H4 (cell line): ENCODE measurements around the gene BTG2. TPM values are rescaled to one million over a fixed set of nuclear protein-coding genes. Genes with fewer than 3 reads are reported as not detected.
A peak's percentile ranks its signal among the peaks of the same experiment; 100 is the strongest.
"Not testable (repeated sequence)": the region's sequence is repeated elsewhere in the genome, so short reads cannot be mapped to it uniquely, and the experiment has no call there.

Experiments used
- DNase-seq: peaks from one replicate; pipeline ENCODE4 v3.0.0-alpha.2; 2015; ENCODE audit warnings: low spot score
- total RNA-seq: library from RNA; depleted of rRNA; stranded (reverse); fragments of >200 nt; shearing (Covaris generic); gene quantifications from 2 replicates; pipeline ENCODE4 v1.2.3, GENCODE V29; 2014; rRNA removed

The BTG2 gene, protein sequence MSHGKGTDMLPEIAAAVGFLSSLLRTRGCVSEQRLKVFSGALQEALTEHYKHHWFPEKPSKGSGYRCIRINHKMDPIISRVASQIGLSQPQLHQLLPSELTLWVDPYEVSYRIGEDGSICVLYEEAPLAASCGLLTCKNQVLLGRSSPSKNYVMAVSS
- total RNA-seq: 11.2 and 11.7 TPM in 2 replicates

DNA sequence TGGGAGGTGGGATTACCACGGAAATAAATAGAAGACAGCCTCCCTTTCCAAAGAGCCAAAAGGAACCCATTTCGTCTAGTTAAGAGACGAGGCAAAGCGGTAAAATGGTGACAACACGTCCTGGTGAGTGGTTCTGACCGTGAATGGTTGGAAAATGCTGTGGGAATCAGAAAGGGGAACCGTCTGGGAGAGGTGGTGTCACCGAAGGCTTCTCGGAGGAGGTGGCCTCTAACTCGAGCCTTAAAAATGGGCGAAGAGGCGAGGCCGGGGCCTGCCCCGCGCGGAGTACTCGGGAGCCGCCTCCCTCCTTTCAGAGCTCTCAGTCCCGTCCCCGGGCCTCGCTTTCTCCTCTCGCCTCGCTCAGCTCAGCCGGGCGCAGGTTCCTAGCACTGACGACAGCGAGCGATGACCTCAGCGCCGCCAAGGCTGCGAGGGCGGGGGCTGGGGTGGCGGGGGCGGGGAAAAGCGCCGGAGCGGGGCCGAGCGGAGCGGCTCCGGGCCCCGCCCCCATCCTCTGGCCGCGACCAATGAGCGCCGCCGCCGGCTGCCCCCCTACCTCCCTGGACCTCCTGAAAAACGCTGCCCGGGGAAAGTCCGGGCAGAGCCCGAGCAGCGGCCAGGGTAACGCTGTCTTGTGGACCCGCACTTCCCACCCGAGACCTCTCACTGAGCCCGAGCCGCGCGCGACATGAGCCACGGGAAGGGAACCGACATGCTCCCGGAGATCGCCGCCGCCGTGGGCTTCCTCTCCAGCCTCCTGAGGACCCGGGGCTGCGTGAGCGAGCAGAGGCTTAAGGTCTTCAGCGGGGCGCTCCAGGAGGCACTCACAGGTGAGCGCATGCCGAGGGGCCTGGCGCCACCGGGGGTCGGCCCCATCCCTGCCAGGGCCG, at the start of gene BTG2:
Gene BTG2, plus strand, starts transcription at position 601 of the 890 bp plus-strand sequence. Its CDS starts 88 bp downstream, at position 689.
- DNase-seq: peak; percentile 72

DNA sequence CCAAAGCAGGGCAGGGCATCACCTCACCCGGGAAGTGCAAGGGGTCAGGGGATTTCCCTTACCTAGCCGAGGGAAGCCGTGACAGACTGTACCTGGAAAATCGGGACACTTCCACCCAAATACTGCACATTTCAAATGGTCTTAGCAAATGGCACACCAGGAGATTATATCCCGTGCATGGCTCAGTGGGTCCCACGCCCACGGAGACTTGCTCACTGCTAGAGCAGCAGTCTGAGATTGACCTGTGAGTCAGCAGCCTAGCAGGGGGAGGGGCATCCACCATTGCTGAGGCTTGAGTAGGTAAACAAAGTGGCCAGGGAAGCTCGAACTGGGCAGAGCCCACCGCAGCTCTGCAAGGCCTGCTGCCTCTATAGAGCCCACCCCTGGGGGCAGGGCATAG, 48.7 kb upstream of the BTG2 start:
- not testable (repeated sequence) for DNase-seq

DNA sequence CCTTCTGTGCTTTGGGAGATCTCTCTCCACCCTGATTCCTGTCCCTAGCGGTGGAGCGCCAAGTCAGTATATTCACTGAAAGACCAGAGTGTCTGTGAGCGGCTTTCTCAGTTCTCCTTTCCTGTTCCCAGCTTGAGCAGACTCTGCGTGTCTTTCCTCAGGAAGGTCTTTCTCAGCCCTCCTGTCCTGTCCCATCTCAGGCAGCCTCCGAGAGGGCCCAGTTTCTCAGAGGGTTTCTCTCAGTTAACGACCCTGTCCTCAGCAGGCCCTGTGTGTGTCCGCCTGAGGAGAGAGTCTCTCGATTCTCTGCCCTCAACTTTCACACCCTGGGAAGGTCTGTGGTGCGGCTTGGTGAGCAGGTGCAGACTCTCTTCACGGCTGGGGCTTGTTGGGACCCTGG, 41.8 kb upstream of the BTG2 start:
- DNase-seq: no peak

DNA sequence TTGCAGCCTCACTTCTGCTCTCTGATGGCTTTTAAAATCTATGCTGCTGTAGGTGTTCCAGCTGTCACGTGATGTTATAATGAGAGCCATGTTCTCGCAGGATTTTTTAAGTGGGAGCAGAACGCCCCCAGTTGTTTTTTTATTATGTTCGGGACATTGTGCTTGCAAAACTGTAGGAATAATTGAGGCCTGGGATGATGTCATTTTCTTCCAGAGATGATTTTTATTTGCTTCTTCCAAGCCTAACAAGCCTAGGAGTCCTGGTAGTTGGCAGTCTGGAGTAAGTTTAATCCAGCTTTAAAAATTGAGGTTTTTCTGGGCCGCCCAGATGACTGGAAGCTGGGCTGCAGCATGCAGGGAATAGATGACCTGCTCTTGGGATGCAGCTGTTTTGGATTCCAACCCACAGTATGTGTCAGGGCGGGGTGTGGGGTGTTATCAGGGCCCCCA, 41.2 kb upstream of the BTG2 start:
- no peak for DNase-seq

DNA sequence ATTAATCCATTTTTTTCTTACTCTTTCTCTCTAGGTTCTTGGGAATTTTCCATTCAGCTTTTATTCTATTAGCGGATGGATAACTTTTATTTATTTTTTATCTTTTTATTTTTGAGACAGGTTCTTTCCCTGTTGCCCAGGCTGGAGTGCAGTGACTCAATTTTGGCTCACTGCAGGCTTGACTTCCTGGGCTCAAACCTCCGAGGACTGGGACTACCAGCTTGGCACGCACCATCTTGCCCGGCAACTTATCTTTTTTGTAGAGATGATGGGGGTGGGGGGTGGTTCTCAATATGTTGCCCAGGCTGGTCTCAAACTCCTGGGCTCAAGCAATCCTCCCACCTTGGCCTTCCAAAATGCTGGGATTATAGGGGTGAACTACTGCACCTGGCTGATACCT, 39.8 kb upstream of the BTG2 start:
- DNase-seq: no peak

DNA sequence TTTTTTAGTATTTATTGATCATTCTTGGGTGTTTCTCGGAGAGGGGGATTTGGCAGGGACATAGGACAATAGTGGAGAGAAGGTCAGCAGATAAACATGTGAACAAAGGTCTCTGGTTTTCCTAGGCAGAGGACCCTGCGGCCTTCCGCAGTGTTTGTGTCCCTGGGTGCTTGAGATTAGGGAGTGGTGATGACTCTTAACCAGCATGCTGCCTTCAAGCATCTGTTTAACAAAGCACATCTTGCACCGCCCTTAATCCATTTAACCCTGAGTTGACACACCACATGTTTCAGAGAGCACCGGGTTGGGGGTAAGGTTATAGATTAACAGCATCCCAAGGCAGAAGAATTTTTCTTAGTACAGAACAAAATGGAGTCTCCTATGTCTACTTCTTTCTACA, 39.2 kb upstream of the BTG2 start:
- DNase-seq: not testable (repeated sequence)

DNA sequence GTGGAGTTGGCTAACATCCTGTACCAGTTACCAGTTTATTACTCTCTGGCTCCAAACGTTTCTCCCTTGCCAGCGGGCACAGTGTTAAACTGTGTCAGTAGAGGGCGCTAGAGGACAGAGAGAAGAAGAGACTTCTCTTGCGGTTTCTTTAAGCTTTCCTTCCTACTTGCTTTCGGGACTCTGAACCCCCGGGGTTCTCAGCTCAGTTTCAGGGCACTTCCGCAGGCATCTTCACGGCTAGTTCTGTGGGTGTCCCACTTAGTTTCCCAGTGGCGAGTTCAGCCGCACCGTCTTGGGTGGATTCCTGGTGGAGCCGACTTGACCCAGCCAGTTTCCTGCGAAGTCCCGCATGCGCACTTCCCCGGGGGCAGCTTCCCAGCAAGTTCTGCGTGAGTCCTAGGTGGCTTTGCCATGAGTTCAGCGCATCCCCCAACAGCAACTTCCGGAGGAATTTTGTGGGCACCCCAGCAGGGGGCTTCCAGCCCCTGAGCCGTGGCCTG, 37.9 kb upstream of the BTG2 start:
- DNase-seq: peak; percentile 81

DNA sequence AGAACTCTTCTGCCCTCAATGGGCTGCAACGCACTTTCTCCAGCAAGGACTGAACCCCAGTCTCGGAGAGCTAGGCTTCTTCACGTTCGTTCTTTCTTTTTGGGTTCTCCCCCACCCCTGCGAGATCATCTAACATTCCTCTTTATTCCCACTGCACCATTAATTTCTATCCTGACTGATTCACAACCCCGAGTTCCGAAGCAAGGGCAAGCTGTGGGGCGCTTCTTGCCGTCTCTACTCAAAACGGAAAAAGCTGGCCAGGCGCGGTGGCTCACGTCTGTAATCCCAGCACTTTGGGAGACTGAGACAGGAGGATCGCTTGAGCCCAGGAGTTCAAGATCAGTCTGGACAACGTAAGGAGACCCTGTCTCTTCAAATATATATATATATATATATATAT, 37.4 kb upstream of the BTG2 start:
- no peak for DNase-seq

DNA sequence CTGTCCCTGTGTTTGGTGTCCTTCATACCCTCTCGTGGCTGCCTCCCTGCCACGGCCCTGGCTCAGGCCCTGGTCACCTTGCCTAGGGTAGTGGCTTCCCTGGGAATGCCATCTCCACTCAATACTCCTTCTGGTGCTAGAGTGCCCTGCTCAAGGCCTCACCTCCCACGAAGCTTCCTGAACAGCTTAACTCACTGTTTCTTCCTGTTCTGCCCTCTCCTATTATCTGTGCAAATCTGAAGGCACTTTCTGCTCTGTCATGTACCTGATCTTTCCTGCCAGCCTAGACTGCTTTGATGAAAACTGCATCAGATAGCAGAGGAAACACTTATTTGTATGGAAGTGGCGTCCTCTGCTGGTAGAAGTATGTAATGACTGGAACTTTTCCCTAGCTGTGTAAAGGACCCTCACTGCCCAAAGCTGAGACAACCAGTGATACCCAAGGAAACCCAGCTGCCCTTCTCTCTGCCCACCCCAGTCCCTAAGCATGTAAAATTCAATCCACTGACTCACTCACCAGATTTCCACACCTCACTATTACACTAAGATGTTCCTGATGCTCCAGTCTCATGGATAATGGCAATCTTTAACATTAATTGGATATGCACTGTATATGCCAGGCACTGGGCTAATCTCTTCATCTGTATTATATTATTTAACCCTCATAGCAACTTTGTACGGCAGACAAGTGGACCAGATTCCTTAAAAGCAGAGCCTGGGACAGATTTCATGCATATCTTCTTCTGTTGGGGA, 36.2 kb upstream of the BTG2 start:
- peak; percentile 84 for DNase-seq

DNA sequence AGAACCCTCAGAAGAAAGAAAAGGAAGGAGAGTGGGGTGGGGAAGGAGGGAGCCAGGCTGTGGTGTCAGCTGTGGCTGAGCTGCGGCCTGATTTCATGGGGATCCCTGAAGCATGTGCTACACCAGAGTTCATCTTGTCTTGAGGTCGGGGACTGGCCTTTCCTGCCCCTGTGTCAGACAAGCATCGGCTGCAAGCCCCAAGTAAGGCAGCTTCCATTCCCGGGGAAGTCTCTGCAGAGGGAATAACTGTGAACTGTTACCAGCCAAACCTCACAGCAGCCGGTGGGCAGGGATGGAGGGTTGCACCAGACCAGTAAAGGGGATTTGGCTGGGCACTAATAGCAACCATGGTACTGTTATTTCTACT, 35.7 kb upstream of the BTG2 start:
- DNase-seq: no peak

DNA sequence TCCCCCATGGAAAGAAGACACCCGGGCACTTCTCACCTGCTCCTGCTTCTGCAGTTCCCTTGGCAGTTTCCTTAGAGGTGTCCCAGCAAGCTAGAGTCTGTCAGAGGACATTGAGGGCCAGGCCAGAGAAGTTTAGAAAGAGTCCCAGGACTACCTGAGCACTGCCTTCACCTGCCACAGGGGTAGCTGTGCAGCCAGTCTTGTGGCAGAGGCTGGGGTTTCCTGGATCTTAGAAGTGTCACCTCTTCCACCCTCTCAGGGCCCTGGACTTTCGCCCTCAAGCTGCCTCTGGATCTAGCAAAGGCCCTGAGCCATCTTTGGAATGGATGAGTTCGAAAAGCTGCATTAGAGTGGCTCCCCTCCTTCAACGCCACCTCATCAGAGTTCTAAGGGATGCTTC, 34.9 kb upstream of the BTG2 start:
- no peak for DNase-seq

DNA sequence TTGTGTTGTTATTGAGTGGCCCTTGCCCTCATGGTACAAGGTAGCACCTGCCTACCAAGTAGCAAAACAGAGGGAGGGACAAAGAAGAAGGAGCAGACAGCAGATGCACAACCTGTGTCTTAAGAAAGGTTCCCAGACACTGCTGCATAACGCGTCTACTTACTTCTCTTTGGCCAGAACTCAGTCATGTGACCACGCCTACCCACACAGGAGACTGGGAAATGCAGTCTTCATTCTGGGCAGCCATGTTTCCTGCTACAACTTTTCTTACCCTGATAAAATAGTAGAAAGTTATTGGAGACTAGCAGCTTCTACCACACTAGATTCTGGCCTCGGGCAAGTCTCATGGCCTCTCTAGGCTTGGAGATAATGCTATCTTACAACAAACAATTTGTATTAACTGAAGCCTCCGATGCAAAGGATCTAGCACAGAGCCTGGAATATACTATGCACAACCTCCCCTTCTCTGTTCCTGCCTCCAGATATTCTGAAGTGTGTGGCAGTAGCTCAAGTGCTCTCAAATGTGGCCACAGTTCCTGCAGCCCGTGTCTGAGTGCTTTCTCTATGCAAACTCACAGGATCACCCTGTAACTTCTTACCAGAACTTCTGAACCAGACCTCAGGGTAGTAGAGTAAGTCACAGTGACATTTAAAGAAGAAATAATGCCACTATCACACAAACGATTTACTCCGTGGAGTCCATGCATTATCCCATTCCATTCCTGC, 34.1 kb upstream of the BTG2 start:
- DNase-seq: peak; percentile 60

DNA sequence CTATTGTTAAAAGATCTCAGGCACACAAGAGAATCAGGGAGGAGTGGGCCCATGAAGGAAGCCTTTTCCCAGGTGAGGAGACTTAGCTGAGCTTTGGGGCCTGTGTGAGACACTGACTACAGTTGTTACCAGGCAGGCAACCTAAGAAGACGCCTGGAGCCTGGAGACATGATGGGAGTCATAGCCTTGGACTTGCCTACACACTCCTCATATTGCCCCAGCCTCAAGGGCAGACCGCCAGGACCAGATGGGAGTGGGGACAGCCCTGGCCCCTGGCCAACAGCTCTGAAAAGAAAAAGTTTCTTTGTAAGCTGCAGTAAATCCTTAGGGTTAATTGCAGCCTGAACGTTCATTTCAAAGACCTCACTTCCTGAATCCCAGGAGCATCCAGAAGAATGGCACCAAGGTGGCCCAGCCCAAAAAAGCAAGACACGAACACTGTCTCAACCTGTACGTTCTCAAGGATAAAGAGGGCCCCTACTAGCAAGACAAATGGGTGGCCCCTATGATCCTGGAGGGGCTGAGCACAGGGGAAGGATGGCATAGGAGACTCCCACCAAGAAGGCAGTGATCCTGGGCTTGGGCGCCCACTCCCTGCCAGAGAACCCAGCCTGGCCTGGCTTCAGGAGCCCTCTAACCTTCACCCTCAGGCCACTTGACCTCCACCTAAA, 33.2 kb upstream of the BTG2 start:
- no peak for DNase-seq

DNA sequence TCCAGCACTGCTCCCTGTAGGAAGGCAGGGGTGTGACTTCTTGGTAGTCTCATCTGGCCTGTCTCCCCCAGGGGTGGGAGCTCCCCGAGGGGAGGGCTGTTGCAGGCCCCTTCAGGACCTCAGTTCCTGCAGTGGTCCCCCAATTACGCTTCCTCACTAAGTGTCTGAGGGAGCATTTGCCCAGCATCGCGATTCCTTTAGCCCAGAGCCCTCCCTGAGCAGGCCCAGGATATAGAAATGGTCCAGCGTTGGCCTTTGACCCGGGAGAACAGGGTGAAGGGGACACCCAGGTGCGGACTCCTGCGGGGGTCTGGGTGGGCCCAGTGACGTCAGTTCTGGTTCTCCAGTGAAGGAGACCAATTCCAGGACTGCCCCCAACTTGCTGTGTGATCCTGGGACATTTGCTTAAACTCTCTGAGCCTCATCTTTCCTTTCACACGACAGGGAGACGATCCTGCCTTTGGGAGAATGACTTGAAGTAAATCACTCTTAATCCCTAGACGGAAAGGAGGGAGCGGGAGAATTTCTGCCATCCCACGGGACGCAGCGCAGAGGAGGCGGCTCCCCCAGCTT, 32.6 kb upstream of the BTG2 start:
- no peak for DNase-seq

DNA sequence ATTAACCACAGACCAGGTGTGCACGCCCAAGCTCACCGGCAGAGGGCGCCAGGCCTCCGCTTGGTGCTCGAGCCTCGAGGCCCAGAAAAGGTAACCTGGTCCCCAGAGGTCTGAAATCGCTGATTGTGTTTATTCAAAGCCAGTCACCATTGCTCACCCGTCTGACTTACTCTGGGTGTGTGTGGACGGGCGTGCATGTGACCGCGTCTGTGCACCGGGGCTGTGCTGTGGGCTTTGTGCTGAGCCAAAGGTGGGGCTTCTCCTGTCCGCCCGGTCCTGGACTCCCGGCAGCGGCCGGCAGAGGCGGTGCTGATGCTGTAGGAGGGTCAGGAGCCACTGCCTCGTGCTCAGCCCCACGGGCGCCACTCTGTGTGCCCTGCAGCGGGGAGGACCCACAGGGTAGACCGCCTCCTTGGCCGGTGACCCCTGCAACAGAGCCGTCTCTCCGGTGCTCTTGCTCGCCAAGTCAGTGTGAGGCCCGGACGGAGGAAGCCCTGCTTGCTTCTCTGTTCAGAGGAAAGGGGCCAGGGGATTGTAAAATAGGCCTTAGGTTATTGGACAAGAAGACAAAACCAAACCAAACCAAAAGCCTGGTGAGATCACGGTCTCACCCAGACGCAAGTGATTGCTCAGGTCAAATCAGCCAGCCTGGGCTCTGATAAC, 32.0 kb upstream of the BTG2 start:
- peak; percentile 78 for DNase-seq

DNA sequence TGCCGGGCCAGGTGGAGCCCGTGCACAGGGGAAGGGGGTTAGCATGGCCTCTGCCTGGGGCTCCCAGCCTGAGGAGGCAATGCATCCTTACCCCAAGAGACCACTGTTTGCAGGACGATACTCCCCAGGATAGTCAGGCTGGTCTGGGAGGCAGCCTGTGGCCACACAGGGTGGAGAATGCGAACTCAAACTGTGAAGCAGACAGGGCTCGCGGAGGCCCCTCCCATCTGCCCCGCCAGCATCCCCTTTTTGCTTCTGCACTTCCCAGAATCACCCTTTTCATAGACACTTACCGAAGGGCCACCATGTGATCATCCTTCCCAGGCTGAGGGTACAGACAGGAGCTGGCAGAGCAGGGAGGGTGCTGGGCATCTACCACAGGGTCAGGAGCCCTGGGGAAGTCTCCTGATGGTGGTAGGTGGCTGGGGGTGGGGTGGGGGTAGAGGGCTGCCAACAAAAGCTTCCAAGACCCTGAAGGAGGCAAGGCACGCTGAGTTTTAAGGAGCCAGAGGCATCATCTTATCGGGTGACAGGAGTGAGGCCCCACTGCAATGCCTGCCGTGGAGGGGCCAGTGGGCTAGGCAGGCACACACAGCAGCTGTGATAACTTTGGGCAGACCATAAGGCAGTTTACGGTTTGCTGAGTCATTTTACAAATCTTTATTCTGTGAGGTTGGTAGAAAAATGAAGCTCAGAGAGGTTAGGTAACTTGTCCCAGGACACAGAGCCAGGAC, 31.3 kb upstream of the BTG2 start:
- no peak for DNase-seq

DNA sequence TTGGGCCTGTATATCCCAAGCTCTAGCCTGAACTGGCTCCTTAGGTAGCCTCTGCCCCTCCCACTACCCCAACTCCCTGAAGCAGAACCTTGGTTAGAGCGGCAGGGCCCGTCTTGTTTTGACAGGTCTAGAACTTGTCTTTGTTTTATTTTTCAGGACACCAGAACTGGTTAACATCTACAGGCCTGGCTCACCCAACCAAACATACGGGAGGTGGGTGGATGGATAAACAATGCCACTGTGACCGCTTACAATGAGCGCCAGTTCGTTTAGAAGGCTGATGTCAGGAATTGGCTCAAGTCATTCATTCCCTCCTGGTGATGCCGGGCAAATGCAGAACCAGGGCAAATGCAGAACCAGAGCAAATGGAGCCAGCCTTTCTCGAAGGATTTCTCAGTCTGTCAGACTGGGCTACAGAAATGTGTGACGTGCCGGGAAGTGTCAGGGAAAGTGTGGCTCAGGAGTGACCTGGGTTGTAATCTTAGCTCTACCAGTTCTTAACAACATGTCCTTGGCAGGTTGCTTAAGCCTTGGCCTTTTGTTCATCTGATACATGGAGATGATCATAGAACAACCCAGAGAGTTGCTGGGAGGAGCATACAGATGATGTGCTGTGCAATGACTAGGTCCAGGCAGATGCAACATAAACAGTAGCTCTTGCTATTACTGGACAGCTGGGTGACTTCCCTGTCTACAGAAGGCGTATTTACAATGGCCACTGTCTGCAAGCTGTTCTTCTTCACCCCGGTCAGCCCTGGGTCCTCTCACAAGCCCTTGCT, 30.5 kb upstream of the BTG2 start:
- no peak for DNase-seq

DNA sequence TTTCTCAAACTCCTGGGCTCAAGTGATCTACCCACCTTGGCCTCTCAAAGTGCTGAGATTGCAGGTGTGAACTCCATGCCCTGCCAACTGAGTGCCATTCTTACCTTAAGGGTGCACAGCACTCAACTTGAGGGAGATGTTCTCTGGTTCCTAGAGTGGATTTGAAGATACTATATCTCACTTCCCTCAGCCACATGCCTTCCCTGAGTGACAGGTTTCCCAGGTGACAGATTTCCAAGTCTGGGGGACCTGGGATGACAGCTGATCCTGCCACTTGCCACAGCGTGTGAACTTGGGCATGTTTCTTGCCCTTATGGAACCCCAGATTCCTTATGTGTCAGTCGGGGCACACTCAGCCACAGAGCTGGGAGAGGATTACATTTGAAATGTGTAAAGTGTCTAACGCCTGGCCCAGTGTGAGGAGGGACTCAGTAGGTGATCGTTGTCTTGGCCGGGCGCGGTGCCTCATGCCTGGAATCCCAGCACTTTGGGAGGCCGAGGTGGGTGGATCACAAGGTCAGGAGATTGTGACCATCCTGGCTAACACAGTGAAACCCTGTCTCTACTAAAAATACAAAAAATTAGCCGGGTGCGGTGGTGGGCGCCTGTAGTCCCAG, 29.6 kb upstream of the BTG2 start:
- no peak for DNase-seq
